Adipose tissue (tissue), 3 donors: ENCODE results near the gene SNUPN. TPM values are rescaled to one million over a fixed set of nuclear protein-coding genes. Genes with fewer than 3 reads are reported as not detected.
"Not testable (repeated sequence)": the region's sequence is repeated elsewhere in the genome, so short reads cannot be mapped to it uniquely, and the experiment has no call there.

Experiments used
- H3K27ac ChIP-seq: one replicate; pipeline ENCODE4 v1.5.1; 2013; ENCODE audit warnings: low read depth, low read length
- WGBS, 3 donors: extraction: QIAGEN DNeasy Blood & Tissue Kit; methylation state at CpG; one replicate each; pipeline ENCODE4 v1.1.7; 2013; 5-methylcytosine and 5-hydroxymethylcytosine counted together
- polyA plus RNA-seq, 3 donors: library from polyadenylated mRNA; stranded (reverse); fragments of 200-250 nt; gene quantifications; one replicate each; pipeline ENCODE4 v1.2.3, GENCODE V29; 2013
- donor health status: healthy with polysubstance abuse.
- donor health status: Bipolar disorder and iron deficiency.
- donor health status: healthy.

The SNUPN gene
- polyA plus RNA-seq, 3 donors: 10.0 to 35.7 (median 21.2) TPM

- WGBS, 3 donors: 6 to 7% (median 6%) methylated on average over 17 of the region's 17 CpGs
- peak overlapping the region; percentile 49 for H3K27ac ChIP-seq
These were observed 15.1 kb upstream of the SNUPN start for GRCh38 chr15:75640483-75641178.

- peak within 1 kb of the TSS; percentile 61 for H3K27ac ChIP-seq
- WGBS, 3 donors: 0 to 1% (median 0%) methylated on average over 78 to 83 of the region's 83 CpGs
These were observed 14.4 kb upstream of the SNUPN start, which contains the start of gene IMP3 for GRCh38 chr15:75639709-75640482. Gene IMP3, minus strand, starts transcription at chr15:75640224. Its CDS starts 56 bp downstream, at chr15:75640168.

- H3K27ac ChIP-seq: peak overlapping the region; percentile 61
- 0 to 1% (median 0%) methylated on average over 16 of the region's 16 CpGs for WGBS, 3 donors
These were observed 13.7 kb upstream of the SNUPN start for GRCh38 chr15:75639191-75639708.

- WGBS, 3 donors: 52 to 56% (median 53%) methylated on average over 4 of the region's 4 CpGs
- H3K27ac ChIP-seq: no peak overlapping the region
These were observed 11.9 kb upstream of the SNUPN start for GRCh38 chr15:75637245-75638009.

GRCh38 chr15:75636026-75636425 is 10.5 kb upstream of the SNUPN start:
- 83 to 88% (median 85%) methylated on average over 6 of the region's 6 CpGs for WGBS, 3 donors
- no peak overlapping the region for H3K27ac ChIP-seq

- 92 to 93% (median 93%) methylated on average over 7 of the region's 7 CpGs for WGBS, 3 donors
- H3K27ac ChIP-seq: not testable (repeated sequence)
These were observed 8.4 kb upstream of the SNUPN start for GRCh38 chr15:75633922-75634321.

GRCh38 chr15:75631935-75632334 is 6.4 kb upstream of the SNUPN start:
- no peak overlapping the region for H3K27ac ChIP-seq

- WGBS, 3 donors: 70 to 77% (median 76%) methylated on average over 2 of the region's 2 CpGs
- H3K27ac ChIP-seq: no peak overlapping the region
These were observed 3.0 kb downstream of the SNUPN start for GRCh38 chr15:75622505-75622904.

- 19 to 58% (median 25%) methylated on average over 7 of the region's 7 CpGs for WGBS, 3 donors
These were observed 4.6 kb downstream of the SNUPN start for GRCh38 chr15:75620841-75621391.

GRCh38 chr15:75620058-75620820 is 5.3 kb downstream of the SNUPN start:
- WGBS, 3 donors: 20 to 57% (median 21%) methylated on average over 4 of the region's 4 CpGs
- no peak overlapping the region for H3K27ac ChIP-seq

More at GRCh38 chr15:75620841-75621391, 4.6 kb downstream of the SNUPN start:
- no peak overlapping the region for H3K27ac ChIP-seq

- no peak overlapping the region for H3K27ac ChIP-seq
These were observed 8.8 kb downstream of the SNUPN start for GRCh38 chr15:75616766-75617165.

GRCh38 chr15:75606711-75607699 is 18.5 kb downstream of the SNUPN start:
- 60 to 88% (median 64%) methylated on average over 6 of the region's 6 CpGs for WGBS, 3 donors
- H3K27ac ChIP-seq: peak overlapping the region; percentile 6

- H3K27ac ChIP-seq: no peak overlapping the region
- 91 to 94% (median 94%) methylated on average over 8 of the region's 8 CpGs for WGBS, 3 donors
These were observed 19.5 kb downstream of the SNUPN start for GRCh38 chr15:75606026-75606425.

- 58 to 73% (median 66%) methylated on average over 2 of the region's 2 CpGs for WGBS, 3 donors
- no peak overlapping the region for H3K27ac ChIP-seq
These were observed 26.1 kb downstream of the SNUPN start for GRCh38 chr15:75599401-75599800.

- H3K27ac ChIP-seq: no peak overlapping the region
- 92 to 99% (median 94%) methylated on average over 4 of the region's 4 CpGs for WGBS, 3 donors
These were observed 27.2 kb downstream of the SNUPN start for GRCh38 chr15:75598361-75598760.

- no peak overlapping the region for H3K27ac ChIP-seq
- 39 to 68% (median 59%) methylated on average over 3 of the region's 3 CpGs for WGBS, 3 donors
These were observed 27.7 kb downstream of the SNUPN start for GRCh38 chr15:75597667-75598341.
